ENCODE measurements around the gene SLC4A2.

- TF ChIP-seq YY1 (IDR thresholded peaks at IDR 0.05; ENCODE audit: insufficient read depth, insufficient read length) (no peak), SUZ12 (IDR thresholded peaks at IDR 0.05; ENCODE audit: extremely low read depth, insufficient read depth, insufficient read length) (no peak), ZNF274 (IDR thresholded peaks at IDR 0.05; ENCODE audit: low read depth, low read length) (no peak)
Observed at GRCh38 chr7:151018421-151019129, 40.8 kb upstream of the SLC4A2 start.

Data from NT2/D1 (cell line).